Measurements from ENCODE around the gene ACTR3C. TPM values are rescaled to one million over a fixed set of nuclear protein-coding genes. Genes with fewer than 3 reads are reported as not detected.
"Not testable (repeated sequence)": the region's sequence is repeated elsewhere in the genome, so short reads cannot be mapped to it uniquely, and the experiment has no call there.

Gene ACTR3C
- total and polyA plus RNA-seq, 5 donors = 4.2 to 7.4 (median 5.4) TPM

GRCh38 chr7:150311146-150311545, 12.2 kb downstream of the ACTR3C start:
- intact Hi-C loops (cut with DNase I) = no loop called here
- Histone ChIP-seq H3K27ac (ENCODE audit: low read length) (no peak overlapping the region), H3K4me1 (ENCODE audit: control insufficient read depth, insufficient read depth, low read length) (no peaks in the 10 kb centered on the region), H3K9me3 (ENCODE audit: control insufficient read depth, low read length) (no peaks in the 10 kb centered on the region), H3K27me3 (ENCODE audit: control insufficient read depth, insufficient read depth) (no peaks in the 10 kb centered on the region), H3K4me3 (ENCODE audit: low read length) (no peak overlapping the region)
- WGBS = 88% methylated on average over 4 of the region's 4 CpGs
- ATAC-seq (no peak), DNase-seq (no peak)

GRCh38 chr7:150308575-150308974, 14.8 kb downstream of the ACTR3C start:
- Histone ChIP-seq H3K4me1 (ENCODE audit: control insufficient read depth, insufficient read depth, low read length) (no peaks in the 10 kb centered on the region), H3K27me3 (ENCODE audit: control insufficient read depth, insufficient read depth) (no peaks in the 10 kb centered on the region), H3K27ac (ENCODE audit: low read length) (no peak overlapping the region), H3K9me3 (ENCODE audit: control insufficient read depth, low read length) (no peaks in the 10 kb centered on the region), H3K4me3 (ENCODE audit: low read length) (no peak overlapping the region)
- ATAC-seq (no peak), DNase-seq (no peak)
- intact Hi-C loops (cut with DNase I) = no loop called here

- DNase-seq (no peak), ATAC-seq (no peak)
- Histone ChIP-seq H3K4me3 (ENCODE audit: low read length) (no peak overlapping the region), H3K4me1 (ENCODE audit: control insufficient read depth, insufficient read depth, low read length) (no peaks in the 10 kb centered on the region), H3K27ac (ENCODE audit: low read length) (no peak overlapping the region), H3K27me3 (ENCODE audit: control insufficient read depth, insufficient read depth) (no peaks in the 10 kb centered on the region), H3K9me3 (ENCODE audit: control insufficient read depth, low read length) (no peaks in the 10 kb centered on the region)
- 75% methylated on average over 9 of the region's 9 CpGs for WGBS
- intact Hi-C loops (cut with DNase I) = no loop called here
Observed at GRCh38 chr7:150307904-150308303, 15.4 kb downstream of the ACTR3C start.

GRCh38 chr7:150307129-150307528, 16.2 kb downstream of the ACTR3C start:
- ATAC-seq (no peak), DNase-seq (no peak)
- no peaks in the 10 kb centered on the region for H3K4me1 ChIP-seq (ENCODE audit: control insufficient read depth, insufficient read depth, low read length)
- no peak overlapping the region for H3K4me3 ChIP-seq (ENCODE audit: low read length)
- intact Hi-C loops (cut with DNase I) = no loop called here
- WGBS = 75% methylated on average over 3 of the region's 3 CpGs
- no peaks in the 10 kb centered on the region for H3K9me3 ChIP-seq (ENCODE audit: control insufficient read depth, low read length)
- H3K27me3 ChIP-seq (ENCODE audit: control insufficient read depth, insufficient read depth) = no peaks in the 10 kb centered on the region
- no peak overlapping the region for H3K27ac ChIP-seq (ENCODE audit: low read length)

GRCh38 chr7:150306377-150306776, 17.0 kb downstream of the ACTR3C start:
- DNase-seq; H3K4me3 ChIP-seq (ENCODE audit: low read length); intact Hi-C loops (cut with DNase I); H3K27me3 ChIP-seq (ENCODE audit: control insufficient read depth, insufficient read depth); H3K9me3 ChIP-seq (ENCODE audit: control insufficient read depth, low read length); H3K4me1 ChIP-seq (ENCODE audit: control insufficient read depth, insufficient read depth, low read length); H3K27ac ChIP-seq (ENCODE audit: low read length); ATAC-seq: not testable (repeated sequence)
- 78% methylated on average over 5 of the region's 5 CpGs for WGBS

- DNase-seq; H3K9me3 ChIP-seq (ENCODE audit: control insufficient read depth, low read length); H3K27ac ChIP-seq (ENCODE audit: low read length); H3K27me3 ChIP-seq (ENCODE audit: control insufficient read depth, insufficient read depth); H3K4me1 ChIP-seq (ENCODE audit: control insufficient read depth, insufficient read depth, low read length); intact Hi-C loops (cut with DNase I); ATAC-seq; H3K4me3 ChIP-seq (ENCODE audit: low read length): not testable (repeated sequence)
- 74% methylated on average over 2 of the region's 2 CpGs for WGBS
Observed at GRCh38 chr7:150305903-150306284, 17.5 kb downstream of the ACTR3C start.

GRCh38 chr7:150305259-150305902, 18.0 kb downstream of the ACTR3C start:
- H3K4me3 ChIP-seq (ENCODE audit: low read length); H3K9me3 ChIP-seq (ENCODE audit: control insufficient read depth, low read length); DNase-seq; H3K27me3 ChIP-seq (ENCODE audit: control insufficient read depth, insufficient read depth); ATAC-seq; H3K27ac ChIP-seq (ENCODE audit: low read length); H3K4me1 ChIP-seq (ENCODE audit: control insufficient read depth, insufficient read depth, low read length); intact Hi-C loops (cut with DNase I): not testable (repeated sequence)
- WGBS = 87% methylated on average over 11 of the region's 11 CpGs

GRCh38 chr7:150304499-150305258, 18.7 kb downstream of the ACTR3C start:
- H3K27me3 ChIP-seq (ENCODE audit: control insufficient read depth, insufficient read depth); DNase-seq; H3K4me3 ChIP-seq (ENCODE audit: low read length); H3K9me3 ChIP-seq (ENCODE audit: control insufficient read depth, low read length); H3K27ac ChIP-seq (ENCODE audit: low read length); intact Hi-C loops (cut with DNase I); H3K4me1 ChIP-seq (ENCODE audit: control insufficient read depth, insufficient read depth, low read length): not testable (repeated sequence)
- 73% methylated on average over 8 of the region's 8 CpGs for WGBS
- ATAC-seq = peak; percentile 59 to 71

- H3K4me3 ChIP-seq (ENCODE audit: low read length); H3K9me3 ChIP-seq (ENCODE audit: control insufficient read depth, low read length); H3K27me3 ChIP-seq (ENCODE audit: control insufficient read depth, insufficient read depth); DNase-seq; H3K27ac ChIP-seq (ENCODE audit: low read length); H3K4me1 ChIP-seq (ENCODE audit: control insufficient read depth, insufficient read depth, low read length); intact Hi-C loops (cut with DNase I); ATAC-seq: not testable (repeated sequence)
- 51% methylated on average over 1 of the region's 1 CpG for WGBS
Observed at GRCh38 chr7:150302908-150303310, 20.4 kb downstream of the ACTR3C start.

- H3K27ac ChIP-seq (ENCODE audit: low read length); H3K4me3 ChIP-seq (ENCODE audit: low read length); ATAC-seq; DNase-seq; H3K4me1 ChIP-seq (ENCODE audit: control insufficient read depth, insufficient read depth, low read length); H3K9me3 ChIP-seq (ENCODE audit: control insufficient read depth, low read length); H3K27me3 ChIP-seq (ENCODE audit: control insufficient read depth, insufficient read depth); intact Hi-C loops (cut with DNase I): not testable (repeated sequence)
Observed at GRCh38 chr7:150297978-150298377, 25.4 kb downstream of the ACTR3C start.

GRCh38 chr7:150296802-150297201, 26.5 kb downstream of the ACTR3C start:
- intact Hi-C loops (cut with DNase I); ATAC-seq: not testable (repeated sequence)

More at GRCh38 chr7:150296802-150297201, 26.5 kb downstream of the ACTR3C start:
- H3K27ac ChIP-seq (ENCODE audit: low read length); DNase-seq; H3K4me3 ChIP-seq (ENCODE audit: low read length); H3K27me3 ChIP-seq (ENCODE audit: control insufficient read depth, insufficient read depth); H3K4me1 ChIP-seq (ENCODE audit: control insufficient read depth, insufficient read depth, low read length); H3K9me3 ChIP-seq (ENCODE audit: control insufficient read depth, low read length): not testable (repeated sequence)
- WGBS = 83% methylated on average over 9 of the region's 10 CpGs
